ENCODE results near the gene MGRN1. TPM values are rescaled to one million over a fixed set of nuclear protein-coding genes. Genes with fewer than 3 reads are reported as not detected.
A peak's percentile ranks its signal among the peaks of the same experiment; 100 is the strongest.

The MGRN1 gene
- total RNA-seq, 1 donor from 2014 or later: 63.6 TPM

DNA sequence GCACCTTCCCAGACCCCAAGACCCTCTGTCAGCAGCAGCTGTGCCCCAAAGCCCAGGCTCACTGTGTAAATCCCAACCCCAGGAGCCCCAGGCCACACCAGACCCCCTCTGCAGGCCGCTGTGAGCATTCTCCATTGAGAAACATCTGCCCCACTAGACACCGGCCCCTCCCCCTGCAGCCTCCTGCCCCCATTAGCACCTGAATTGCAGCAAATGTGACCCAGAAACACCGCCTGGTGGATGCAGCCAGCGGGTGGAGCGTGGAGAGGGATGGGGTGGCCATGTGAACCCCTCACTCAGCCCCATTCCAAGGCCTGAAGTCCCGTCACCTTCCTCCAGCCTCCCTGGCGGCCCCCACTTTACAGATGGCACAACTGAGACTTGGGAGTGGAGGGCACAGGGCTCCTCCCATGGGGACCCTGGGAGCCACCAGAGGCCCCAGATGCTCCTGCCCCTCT lies 12.1 kb upstream of the MGRN1 start:
- Histone ChIP-seq H3K27me3 (ENCODE audit: control insufficient read depth, insufficient read depth, low read length) (no peaks in the 10 kb centered on the region), H3K4me3 (ENCODE audit: low read depth, low read length) (no peak overlapping the region), H3K36me3 (ENCODE audit: control insufficient read depth, insufficient read depth, low read length) (no peaks in the 10 kb centered on the region)
- peak; percentile 6 for TF ChIP-seq CTCF (IDR thresholded peaks at IDR 0.05; ENCODE audit: insufficient read depth, low read length, poor library complexity, severe bottlenecking)
- DNase-seq (ENCODE audit: low read depth): no peak

DNA sequence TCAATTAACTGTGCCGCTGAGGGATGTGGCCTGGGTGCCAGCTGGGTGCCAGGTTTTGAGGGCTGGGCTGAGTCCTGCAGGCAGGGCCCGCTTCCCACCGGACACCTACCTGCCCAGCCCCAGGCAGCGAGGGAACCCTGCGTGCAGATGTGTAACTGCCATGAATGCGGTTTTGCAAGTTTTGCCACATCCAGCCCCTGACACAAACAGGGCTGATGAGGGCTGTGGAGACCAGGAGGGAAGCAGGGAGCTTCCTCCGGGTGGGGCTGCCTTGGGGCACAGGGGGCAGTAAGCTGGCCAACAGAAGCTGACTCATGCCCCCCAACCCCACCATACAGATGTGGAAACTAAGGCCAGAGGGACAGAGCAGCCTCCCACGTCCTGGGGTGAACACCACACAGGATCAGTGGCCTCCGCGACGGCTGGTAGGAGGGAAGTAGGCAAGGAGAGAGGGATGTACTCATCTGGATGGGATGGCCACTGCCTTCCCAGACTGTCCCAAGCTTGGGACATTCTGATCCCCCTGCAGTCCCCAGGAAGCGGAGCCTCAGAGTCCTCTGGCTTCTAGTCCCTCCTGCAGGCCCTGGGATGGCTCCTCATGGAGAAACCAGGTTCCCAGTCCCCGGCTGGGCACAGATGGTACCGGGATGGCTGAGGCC lies 11.5 kb upstream of the MGRN1 start:
- no peak for TF ChIP-seq CTCF (IDR thresholded peaks at IDR 0.05; ENCODE audit: insufficient read depth, low read length, poor library complexity, severe bottlenecking)
- DNase-seq (ENCODE audit: low read depth): no peak
- H3K27me3 ChIP-seq (ENCODE audit: control insufficient read depth, insufficient read depth, low read length): no peaks in the 10 kb centered on the region
- H3K4me3 ChIP-seq (ENCODE audit: low read depth, low read length): peak overlapping the region; percentile 80
- no peaks in the 10 kb centered on the region for H3K36me3 ChIP-seq (ENCODE audit: control insufficient read depth, insufficient read depth, low read length)

- H3K4me3 ChIP-seq (ENCODE audit: low read depth, low read length): peak overlapping the region; percentile 80
- H3K36me3 ChIP-seq (ENCODE audit: control insufficient read depth, insufficient read depth, low read length): no peaks in the 10 kb centered on the region
- no peak for TF ChIP-seq CTCF (IDR thresholded peaks at IDR 0.05; ENCODE audit: insufficient read depth, low read length, poor library complexity, severe bottlenecking)
- no peaks in the 10 kb centered on the region for H3K27me3 ChIP-seq (ENCODE audit: control insufficient read depth, insufficient read depth, low read length)
- no peak for DNase-seq (ENCODE audit: low read depth)
Observed at GRCh38 chr16:4613636-4614570, 10.7 kb upstream of the MGRN1 start.

DNA sequence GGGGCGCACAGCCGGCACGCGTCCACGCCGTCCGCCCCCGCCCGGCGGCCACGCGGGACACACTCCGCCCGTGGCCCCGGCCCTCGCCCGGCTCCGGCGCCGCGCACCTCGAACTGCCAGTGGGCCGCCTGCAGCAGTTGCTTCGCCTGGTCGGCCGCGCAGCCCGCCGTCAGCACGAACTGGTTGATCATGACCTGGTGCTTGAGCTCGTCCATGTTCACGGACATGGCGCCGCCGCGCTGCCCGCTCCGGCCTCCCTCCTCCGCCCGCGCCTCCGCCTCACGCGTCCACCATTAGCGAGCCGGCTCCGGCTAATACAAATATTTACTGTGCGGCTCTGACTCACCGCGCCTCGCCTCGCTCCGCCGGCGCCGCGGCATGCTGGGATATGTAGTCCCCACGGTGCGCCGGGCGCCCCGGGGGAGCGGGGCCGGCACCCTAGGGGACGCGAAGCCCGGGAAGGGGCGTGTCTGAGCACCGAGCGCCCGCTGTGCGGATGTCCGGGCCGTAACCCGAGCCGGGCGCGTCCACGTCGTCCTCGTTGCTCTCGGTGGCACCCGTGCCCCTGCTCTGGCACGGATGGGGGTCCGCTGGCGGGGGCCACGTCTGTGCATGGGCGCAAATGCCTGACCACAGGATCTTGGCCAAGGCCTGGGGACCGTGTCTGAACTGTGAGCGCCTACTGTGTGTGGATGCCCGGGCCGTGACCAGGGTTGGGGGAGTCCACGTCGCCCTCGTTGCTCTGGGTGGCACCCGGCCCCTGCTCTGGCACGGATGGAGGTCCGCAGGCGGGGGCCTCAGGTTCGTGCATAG lies 9.8 kb upstream of the MGRN1 start, which contains the start of gene UBALD1:
UBALD1 (minus strand) TSS at position 318 of the 813 bp plus-strand sequence; CDS start at position 227, 91 bp downstream.
- peak; percentile 49 for DNase-seq (ENCODE audit: low read depth)
- Histone ChIP-seq H3K27me3 (ENCODE audit: control insufficient read depth, insufficient read depth, low read length) (no peaks in the 10 kb centered on the region), H3K4me3 (ENCODE audit: low read depth, low read length) (peak within 1 kb of the TSS; percentile 80), H3K36me3 (ENCODE audit: control insufficient read depth, insufficient read depth, low read length) (no peaks in the 10 kb centered on the region)
- no peak for TF ChIP-seq CTCF (IDR thresholded peaks at IDR 0.05; ENCODE audit: insufficient read depth, low read length, poor library complexity, severe bottlenecking)

DNA sequence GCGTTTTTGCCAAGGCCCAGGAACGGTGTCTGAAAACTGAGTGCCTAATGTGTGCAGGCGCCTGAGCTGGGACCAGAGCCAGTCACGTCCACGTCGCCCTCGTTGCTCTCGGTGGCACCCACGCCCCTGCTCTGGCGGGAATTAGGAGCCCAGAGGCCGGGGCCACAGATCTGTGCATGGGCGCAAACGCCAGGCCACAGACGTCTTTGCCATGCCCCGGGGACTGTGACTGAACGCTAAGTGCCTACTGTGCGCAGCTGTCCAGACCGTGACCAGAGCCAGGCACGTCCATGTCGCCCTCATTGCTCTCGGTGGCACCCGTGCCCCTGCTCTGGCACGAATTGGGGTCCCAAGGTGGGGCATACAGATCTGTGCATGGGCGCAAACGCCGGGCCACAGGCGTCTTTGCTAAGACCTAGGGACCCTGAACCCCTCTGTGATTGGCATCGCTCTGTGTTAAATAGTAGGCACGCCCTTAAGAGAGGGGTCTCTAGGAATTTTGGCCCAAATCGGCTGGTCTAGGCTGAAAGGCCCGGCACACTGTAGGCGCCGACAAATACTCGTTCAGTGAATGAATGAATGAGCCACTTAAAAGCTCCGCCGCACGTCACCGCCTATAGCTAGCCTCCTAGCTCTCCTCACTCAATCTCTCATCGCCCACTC lies 9.1 kb upstream of the MGRN1 start:
- DNase-seq (ENCODE audit: low read depth): no peak
- TF ChIP-seq CTCF (IDR thresholded peaks at IDR 0.05; ENCODE audit: insufficient read depth, low read length, poor library complexity, severe bottlenecking): no peak
- H3K4me3 ChIP-seq (ENCODE audit: low read depth, low read length): peak overlapping the region; percentile 14
- no peaks in the 10 kb centered on the region for H3K27me3 ChIP-seq (ENCODE audit: control insufficient read depth, insufficient read depth, low read length)
- H3K36me3 ChIP-seq (ENCODE audit: control insufficient read depth, insufficient read depth, low read length): no peaks in the 10 kb centered on the region

Measured in kidney epithelial cell (primary cell).